Stimulated activated CD8-positive, alpha-beta memory T cell treated with anti-CD3 and anti-CD28 coated beads, Interleukin-7, amount 100 ng/mL, for 4 hours (primary cell): ENCODE data around the gene SUMF2.
A peak's percentile ranks its signal among the peaks of the same experiment; 100 is the strongest.
"Not testable (repeated sequence)": the region's sequence is repeated elsewhere in the genome, so short reads cannot be mapped to it uniquely, and the experiment has no call there.

ENCODE experiments used
- DNase-seq, 2 donors: peaks; one replicate each; pipeline ENCODE4 v3.0.0-alpha.2; 2020; ENCODE audit warnings: low read depth in 2 of 2

The SUMF2 gene

GRCh38 chr7:56063882-56064625, at the start of gene SUMF2:
Gene SUMF2 (plus strand): TSS chr7:56064286. CDS start chr7:56064312, 26 bp downstream.
- DNase-seq: peak; percentile 73 to 85

- not testable (repeated sequence) for DNase-seq
These were observed 47.1 kb upstream of the SUMF2 start for GRCh38 chr7:56017015-56017414.

- no peak for DNase-seq
These were observed 44.6 kb upstream of the SUMF2 start for GRCh38 chr7:56019501-56019900.

- no peak for DNase-seq
These were observed 40.6 kb upstream of the SUMF2 start for GRCh38 chr7:56023500-56023899.

GRCh38 chr7:56026538-56026937, 37.5 kb upstream of the SUMF2 start:
- no peak for DNase-seq

GRCh38 chr7:56028942-56029630, 35.0 kb upstream of the SUMF2 start:
- DNase-seq: no peak

- DNase-seq: no peak
These were observed 33.7 kb upstream of the SUMF2 start for GRCh38 chr7:56030340-56030739.

- not testable (repeated sequence) for DNase-seq
These were observed 32.5 kb upstream of the SUMF2 start for GRCh38 chr7:56031556-56031955.

GRCh38 chr7:56032578-56032977, 31.5 kb upstream of the SUMF2 start:
- DNase-seq: not testable (repeated sequence)

GRCh38 chr7:56033671-56034432, 30.2 kb upstream of the SUMF2 start:
- peak; percentile 31 to 59 for DNase-seq

- no peak for DNase-seq
These were observed 23.4 kb upstream of the SUMF2 start for GRCh38 chr7:56040730-56041129.

GRCh38 chr7:56045758-56046157, 18.3 kb upstream of the SUMF2 start:
- DNase-seq: not testable (repeated sequence)

GRCh38 chr7:56046721-56047445, 17.2 kb upstream of the SUMF2 start:
- no peak for DNase-seq

- not testable (repeated sequence) for DNase-seq
These were observed 16.5 kb upstream of the SUMF2 start for GRCh38 chr7:56047446-56048116.

GRCh38 chr7:56048245-56048644, 15.8 kb upstream of the SUMF2 start:
- DNase-seq: no peak

- DNase-seq: not testable (repeated sequence)
These were observed 15.3 kb upstream of the SUMF2 start for GRCh38 chr7:56048763-56049162.

- no peak for DNase-seq
These were observed 13.1 kb upstream of the SUMF2 start for GRCh38 chr7:56051053-56051338.

- DNase-seq: peak; percentile 83 to 93
These were observed 12.5 kb upstream of the SUMF2 start, which contains the start of the genes CCT6A and PSPH for GRCh38 chr7:56051339-56052191. Gene CCT6A (plus strand): TSS chr7:56051765. CDS start chr7:56051849, 84 bp downstream. Gene PSPH (minus strand): TSS chr7:56051444. CDS start chr7:56021212, 30,232 bp downstream.

GRCh38 chr7:56053379-56053778, 10.7 kb upstream of the SUMF2 start:
- no peak for DNase-seq

- no peak for DNase-seq
These were observed 10.1 kb upstream of the SUMF2 start for GRCh38 chr7:56053993-56054392.
